ENCODE results near the gene MYL12B. TPM values are rescaled to one million over a fixed set of nuclear protein-coding genes. Genes with fewer than 3 reads are reported as not detected.

MYL12B gene
- total and polyA plus RNA-seq, 12 donors: 259 to 810 (median 446) TPM

- peak overlapping the region; percentile 69 to 100 (median 97) for H3K27ac ChIP-seq
- 7 to 11% (median 9%) methylated on average over 20 to 29 of the region's 29 CpGs for WGBS, 4 donors
- H3K4me1 ChIP-seq (replicated peaks in 1 of 2): peaks cover 14 to 38% of the 10 kb centered on the region in 2 donors
- TF ChIP-seq, protein P1, sequence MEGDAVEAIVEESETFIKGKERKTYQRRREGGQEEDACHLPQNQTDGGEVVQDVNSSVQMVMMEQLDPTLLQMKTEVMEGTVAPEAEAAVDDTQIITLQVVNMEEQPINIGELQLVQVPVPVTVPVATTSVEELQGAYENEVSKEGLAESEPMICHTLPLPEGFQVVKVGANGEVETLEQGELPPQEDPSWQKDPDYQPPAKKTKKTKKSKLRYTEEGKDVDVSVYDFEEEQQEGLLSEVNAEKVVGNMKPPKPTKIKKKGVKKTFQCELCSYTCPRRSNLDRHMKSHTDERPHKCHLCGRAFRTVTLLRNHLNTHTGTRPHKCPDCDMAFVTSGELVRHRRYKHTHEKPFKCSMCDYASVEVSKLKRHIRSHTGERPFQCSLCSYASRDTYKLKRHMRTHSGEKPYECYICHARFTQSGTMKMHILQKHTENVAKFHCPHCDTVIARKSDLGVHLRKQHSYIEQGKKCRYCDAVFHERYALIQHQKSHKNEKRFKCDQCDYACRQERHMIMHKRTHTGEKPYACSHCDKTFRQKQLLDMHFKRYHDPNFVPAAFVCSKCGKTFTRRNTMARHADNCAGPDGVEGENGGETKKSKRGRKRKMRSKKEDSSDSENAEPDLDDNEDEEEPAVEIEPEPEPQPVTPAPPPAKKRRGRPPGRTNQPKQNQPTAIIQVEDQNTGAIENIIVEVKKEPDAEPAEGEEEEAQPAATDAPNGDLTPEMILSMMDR (IDR thresholded peaks at IDR 0.05): peak; percentile 90 to 98 (median 96)
- peak in 1 of 2 donors; percentile 31 for TF ChIP-seq POLR2A (IDR thresholded peaks at IDR 0.05)
- no peaks in the 10 kb centered on the region for H3K36me3 ChIP-seq (replicated peaks in 1 of 2)
- intact Hi-C loops (cut with DNase I): loop anchor here (5.0 to 10.0 kb wide), 2 partner anchors 311 to 314 kb away; no protein-coding TSS in a partner anchor
- no peaks in the 10 kb centered on the region for H3K27me3 ChIP-seq
- H3K4me3 ChIP-seq: peak overlapping the region in 2 of 4 donors; percentile 21 to 66
- no peaks in the 10 kb centered on the region for H3K9me3 ChIP-seq (replicated peaks in 1 of 3)
- DNase-seq: peak; percentile 89 to 95 (median 92)
These were observed 15.9 kb upstream of the MYL12B start for GRCh38 chr18:3245853-3246634.

DNA sequence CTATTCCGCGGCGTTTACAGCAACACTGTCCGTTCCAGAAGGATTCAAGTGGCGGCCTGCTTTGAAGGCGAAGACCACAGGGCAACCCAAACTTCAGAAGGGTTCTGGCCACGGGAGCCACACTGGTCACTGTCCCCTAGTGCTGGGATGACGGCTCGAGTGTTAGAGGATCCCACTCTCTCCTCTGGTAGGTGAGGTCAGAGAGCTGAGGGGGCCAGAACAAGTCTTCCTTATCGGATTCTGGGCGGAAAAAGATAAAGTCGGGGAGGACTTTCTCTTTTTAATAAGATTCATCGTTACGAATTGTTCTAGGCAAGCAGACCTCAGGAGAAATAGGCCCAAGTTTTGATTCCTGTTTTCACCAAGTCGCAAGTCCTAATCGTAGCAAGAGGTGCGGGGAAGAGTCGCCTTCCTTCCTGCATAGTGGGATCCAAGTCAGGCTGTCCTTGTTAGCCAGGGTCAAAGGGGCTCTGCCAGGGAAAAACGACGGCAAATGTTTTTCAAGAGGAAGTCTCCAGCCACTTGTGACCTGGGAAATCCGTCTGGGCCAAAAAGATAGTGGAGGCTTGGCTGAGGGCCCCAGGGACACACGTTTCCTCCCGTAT, 15.2 kb upstream of the MYL12B start:
- peaks cover 20 to 45% of the 10 kb centered on the region in 2 donors for H3K4me1 ChIP-seq (replicated peaks in 1 of 2)
- 9 to 34% (median 19%) methylated on average over 19 to 23 of the region's 23 CpGs for WGBS, 4 donors

GRCh38 chr18:3247240-3248061, 14.5 kb upstream of the MYL12B start, which contains the start of gene MYL12A:
Gene MYL12A (plus strand): TSS chr18:3247801. CDS start chr18:3253248, 5,447 bp downstream.
- peak; percentile 97 to 99 (median 99) for DNase-seq
- intact Hi-C loops (cut with DNase I): loop anchor here (5.0 to 10.0 kb wide), 2 partner anchors 313 to 315 kb away; no protein-coding TSS in a partner anchor
- H3K4me3 ChIP-seq: peak within 1 kb of the TSS; percentile 54 to 93 (median 74)
- no peaks in the 10 kb centered on the region for H3K9me3 ChIP-seq (replicated peaks in 1 of 3)
- H3K36me3 ChIP-seq (replicated peaks in 1 of 2): no peaks in the 10 kb centered on the region
- no peaks in the 10 kb centered on the region for H3K27me3 ChIP-seq
- TF ChIP-seq, protein P1 (IDR thresholded peaks at IDR 0.05): peak in 1 of 6 experiments; percentile 3
- TF ChIP-seq POLR2A (IDR thresholded peaks at IDR 0.05): peak; percentile 93 to 96
- H3K27ac ChIP-seq: peak within 1 kb of the TSS; percentile 69 to 100 (median 97)
- H3K4me1 ChIP-seq (replicated peaks in 1 of 2): peaks cover 20 to 48% of the 10 kb centered on the region in 2 donors
- 0 to 1% (median 0%) methylated on average over 18 to 65 of the region's 65 CpGs for WGBS, 4 donors

More for the DNA sequence above, 15.2 kb upstream of the MYL12B start:
- peak overlapping the region; percentile 69 to 100 (median 97) for H3K27ac ChIP-seq
- H3K36me3 ChIP-seq (replicated peaks in 1 of 2): no peaks in the 10 kb centered on the region
- H3K4me3 ChIP-seq: peak overlapping the region in 2 of 4 donors; percentile 21 to 66
- DNase-seq: peak; percentile 39 to 76 (median 49)
- TF ChIP-seq, protein P1 (IDR thresholded peaks at IDR 0.05): no peak
- peak in 1 of 2 donors; percentile 72 for TF ChIP-seq POLR2A (IDR thresholded peaks at IDR 0.05)
- no peaks in the 10 kb centered on the region for H3K9me3 ChIP-seq (replicated peaks in 1 of 3)
- intact Hi-C loops (cut with DNase I): loop anchor here (5.0 to 10.0 kb wide), 2 partner anchors 312 to 314 kb away; no protein-coding TSS in a partner anchor
- no peaks in the 10 kb centered on the region for H3K27me3 ChIP-seq

Data from adrenal gland (tissue), 12 donors.